ENCODE data around the gene SLC28A3.

Gene SLC28A3

DNA sequence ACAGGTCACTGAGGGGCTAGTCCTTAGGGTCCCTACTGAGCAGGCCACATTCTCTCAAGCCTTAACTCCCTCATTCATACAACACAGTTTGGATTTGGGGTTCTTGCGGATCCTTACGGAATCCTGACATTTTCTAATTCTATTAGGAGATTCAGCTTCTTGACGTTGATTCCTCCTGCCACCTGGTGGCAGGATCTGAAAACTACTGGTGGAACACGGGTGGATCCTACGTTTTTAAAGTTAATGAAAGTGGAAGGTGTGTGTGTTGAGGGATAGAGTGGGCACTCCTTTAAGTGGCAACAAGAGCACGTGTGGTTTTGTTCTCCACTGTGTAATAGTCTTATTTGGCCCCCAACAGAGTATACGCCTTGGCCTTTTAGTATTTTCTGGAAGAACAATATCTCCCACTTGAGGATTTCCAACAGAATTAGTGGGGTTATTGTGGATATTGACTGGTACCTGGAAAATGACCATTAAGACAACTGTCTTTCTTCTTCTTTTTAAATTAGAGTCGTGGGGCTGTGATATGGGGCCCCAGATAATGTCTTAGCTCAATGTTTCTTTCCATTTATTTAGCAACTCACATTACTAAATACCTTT, 25.2 kb downstream of the SLC28A3 start:
- TF ChIP-seq, protein P1, sequence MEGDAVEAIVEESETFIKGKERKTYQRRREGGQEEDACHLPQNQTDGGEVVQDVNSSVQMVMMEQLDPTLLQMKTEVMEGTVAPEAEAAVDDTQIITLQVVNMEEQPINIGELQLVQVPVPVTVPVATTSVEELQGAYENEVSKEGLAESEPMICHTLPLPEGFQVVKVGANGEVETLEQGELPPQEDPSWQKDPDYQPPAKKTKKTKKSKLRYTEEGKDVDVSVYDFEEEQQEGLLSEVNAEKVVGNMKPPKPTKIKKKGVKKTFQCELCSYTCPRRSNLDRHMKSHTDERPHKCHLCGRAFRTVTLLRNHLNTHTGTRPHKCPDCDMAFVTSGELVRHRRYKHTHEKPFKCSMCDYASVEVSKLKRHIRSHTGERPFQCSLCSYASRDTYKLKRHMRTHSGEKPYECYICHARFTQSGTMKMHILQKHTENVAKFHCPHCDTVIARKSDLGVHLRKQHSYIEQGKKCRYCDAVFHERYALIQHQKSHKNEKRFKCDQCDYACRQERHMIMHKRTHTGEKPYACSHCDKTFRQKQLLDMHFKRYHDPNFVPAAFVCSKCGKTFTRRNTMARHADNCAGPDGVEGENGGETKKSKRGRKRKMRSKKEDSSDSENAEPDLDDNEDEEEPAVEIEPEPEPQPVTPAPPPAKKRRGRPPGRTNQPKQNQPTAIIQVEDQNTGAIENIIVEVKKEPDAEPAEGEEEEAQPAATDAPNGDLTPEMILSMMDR (IDR thresholded peaks at IDR 0.05; ENCODE audit: low read depth, low read length) = peak; percentile 70
- no peak overlapping the region for H3K4me3 ChIP-seq (ENCODE audit: low read depth, low read length)

- TF ChIP-seq, protein P1 (IDR thresholded peaks at IDR 0.05; ENCODE audit: low read depth, low read length) = no peak
- no peak overlapping the region for H3K4me3 ChIP-seq (ENCODE audit: low read depth, low read length)
Observed at GRCh38 chr9:84314306-84314705, 26.3 kb downstream of the SLC28A3 start.

DNA sequence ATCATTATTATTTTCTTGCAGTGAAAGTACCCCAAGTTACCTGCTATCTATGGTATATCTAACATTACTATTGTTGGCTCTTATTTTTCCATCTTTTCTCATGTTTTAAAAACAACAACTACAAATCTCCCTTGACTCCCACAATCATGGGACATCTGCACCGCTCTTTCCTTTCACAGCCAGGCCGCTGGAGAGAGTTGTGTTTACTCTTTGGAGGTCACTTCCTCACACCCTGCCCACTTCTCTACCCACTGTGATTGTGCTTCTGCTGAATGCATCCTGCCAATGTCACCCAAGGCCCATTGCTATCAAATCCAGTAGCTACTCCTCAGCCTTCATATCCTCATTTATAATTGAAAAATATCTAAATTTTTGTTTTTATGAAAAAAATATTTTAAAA, 29.7 kb downstream of the SLC28A3 start:
- TF ChIP-seq, protein P1 (IDR thresholded peaks at IDR 0.05; ENCODE audit: low read depth, low read length) = no peak
- H3K4me3 ChIP-seq (ENCODE audit: low read depth, low read length) = no peak overlapping the region

GRCh38 chr9:84305497-84306131, 34.9 kb downstream of the SLC28A3 start:
- no peak overlapping the region for H3K4me3 ChIP-seq (ENCODE audit: low read depth, low read length)
- TF ChIP-seq, protein P1 (IDR thresholded peaks at IDR 0.05; ENCODE audit: low read depth, low read length) = no peak

- no peak overlapping the region for H3K4me3 ChIP-seq (ENCODE audit: low read depth, low read length)
- TF ChIP-seq, protein P1 (IDR thresholded peaks at IDR 0.05; ENCODE audit: low read depth, low read length) = no peak
Observed at GRCh38 chr9:84304166-84304565, 36.4 kb downstream of the SLC28A3 start.

DNA sequence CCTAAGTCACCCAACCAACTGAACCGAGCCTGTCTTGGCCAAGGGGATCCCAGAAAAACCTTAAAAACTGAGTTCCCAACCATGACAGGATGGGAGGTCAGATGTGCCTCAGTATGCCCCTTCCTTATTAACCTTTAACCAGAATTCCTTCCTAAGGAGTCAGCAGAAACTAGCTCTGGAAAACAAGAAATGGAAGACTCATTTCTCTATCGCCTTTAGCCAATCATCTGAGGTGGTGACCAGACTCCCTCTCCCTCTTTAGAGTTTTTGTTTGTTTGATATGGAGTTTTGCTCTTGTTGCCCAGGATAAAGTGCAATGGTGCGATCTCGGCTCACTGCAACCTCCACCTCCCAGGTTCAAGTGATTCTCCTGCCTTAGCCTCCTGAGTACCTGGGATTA, 37.5 kb downstream of the SLC28A3 start:
- H3K4me3 ChIP-seq (ENCODE audit: low read depth, low read length) = no peak overlapping the region
- TF ChIP-seq, protein P1 (IDR thresholded peaks at IDR 0.05; ENCODE audit: low read depth, low read length) = no peak

DNA sequence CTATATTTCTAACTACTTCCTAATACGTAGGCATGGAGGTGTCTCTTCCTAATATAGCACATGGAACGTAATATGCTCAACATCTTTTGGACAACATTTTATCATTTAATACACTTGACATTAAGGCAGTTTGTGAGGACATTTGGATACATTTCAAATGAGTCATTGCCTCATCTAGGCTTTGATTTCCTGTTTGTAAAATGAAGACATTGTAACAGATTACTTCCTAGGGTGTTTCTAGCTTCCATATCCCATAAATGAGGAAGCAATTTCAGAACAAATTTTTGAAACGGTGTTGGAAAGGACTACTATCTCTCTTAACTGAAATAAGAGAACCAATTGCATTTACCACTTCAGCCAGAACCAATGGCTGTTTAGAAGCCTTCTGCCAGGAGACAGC, 38.7 kb downstream of the SLC28A3 start:
- H3K4me3 ChIP-seq (ENCODE audit: low read depth, low read length) = no peak overlapping the region
- TF ChIP-seq, protein P1 (IDR thresholded peaks at IDR 0.05; ENCODE audit: low read depth, low read length) = no peak

Measured in WI38 (cell line).